Liver (tissue), 9 donors: ENCODE measurements around the gene CDH23. TPM values are rescaled to one million over a fixed set of nuclear protein-coding genes. Genes with fewer than 3 reads are reported as not detected.

Experiments
- DNase-seq: peaks from one replicate; pipeline ENCODE4 v3.0.0-alpha.2; 2017; ENCODE audit warnings: low spot score
- H3K27ac ChIP-seq, 2 donors: one replicate each; pipeline ENCODE4 v1.7.0; 2013; ENCODE audit warnings: inconsistent platforms in 2 of 2, low read length in 2 of 2, control low read depth in 1 of 2, low read depth in 1 of 2, mild to moderate bottlenecking in 1 of 2
- H3K27me3 ChIP-seq, 4 donors: one replicate each; pipeline versions ENCODE4 v1.6.1 to v1.7.0; 2013; ENCODE audit warnings: low read length in 3 of 4, inconsistent platforms in 1 of 4, mild to moderate bottlenecking in 1 of 4, moderate library complexity in 1 of 4; ENCODE audit not compliant: control insufficient read depth in 4 of 4, insufficient read depth in 4 of 4
- H3K36me3 ChIP-seq, 4 donors: one replicate each; pipeline versions ENCODE4 v1.6.1 to v1.7.0; 2013; ENCODE audit warnings: low read length in 3 of 4, mild to moderate bottlenecking in 3 of 4, low read depth in 1 of 4, moderate library complexity in 1 of 4; ENCODE audit not compliant: control insufficient read depth in 4 of 4, insufficient read depth in 3 of 4
- H3K4me1 ChIP-seq, 4 donors: one replicate each; pipeline versions ENCODE4 v1.6.1 to v1.7.0; 2013; ENCODE audit warnings: low read length in 3 of 4, mild to moderate bottlenecking in 3 of 4, moderate library complexity in 1 of 4; ENCODE audit not compliant: control insufficient read depth in 4 of 4, insufficient read depth in 4 of 4
- H3K4me3 ChIP-seq, 3 donors: one replicate each; pipeline versions ENCODE4 v1.6.1 to v1.7.0; 2013; ENCODE audit warnings: low read length in 3 of 3, control low read depth in 1 of 3, low read depth in 1 of 3, mild to moderate bottlenecking in 1 of 3
- H3K9ac ChIP-seq, 2 donors: one replicate each; pipeline ENCODE4 v1.7.0; 2013; ENCODE audit warnings: low read length in 2 of 2, mild to moderate bottlenecking in 2 of 2, moderate library complexity in 2 of 2, control low read depth in 1 of 2, low read depth in 1 of 2
- H3K9me3 ChIP-seq, 4 donors: one replicate each; pipeline versions ENCODE4 v1.6.1 to v1.7.0; 2013; ENCODE audit warnings: low read length in 3 of 4; ENCODE audit not compliant: control insufficient read depth in 4 of 4
- EGR1 ChIP-seq, 2 donors: IDR thresholded peaks; 2 replicates each; pipeline ENCODE4 v1.6.1; 2016 to 2018; ENCODE audit warnings: antibody characterized with exemption in 2 of 2, low read depth in 2 of 2
- FOXA1 ChIP-seq: IDR thresholded peaks from 2 replicates; pipeline ENCODE4 v1.6.1; 2016; ENCODE audit warnings: antibody characterized with exemption
- GABPA ChIP-seq, 2 donors: IDR thresholded peaks in 1 of 2; conservative IDR thresholded peaks in 1 of 2; 2 replicates each; pipeline ENCODE4 v1.6.1; 2016; ENCODE audit warnings: antibody characterized with exemption in 2 of 2, mild to moderate bottlenecking in 1 of 2, moderate library complexity in 1 of 2
- HNF4A ChIP-seq, 2 donors: conservative IDR thresholded peaks; 2 replicates each; pipeline ENCODE4 v1.6.1; 2016; ENCODE audit warnings: antibody characterized with exemption in 2 of 2, mild to moderate bottlenecking in 2 of 2
- HNF4G ChIP-seq: IDR thresholded peaks from 2 replicates; pipeline ENCODE4 v1.6.1; 2016; ENCODE audit warnings: antibody characterized with exemption
- RAD21 ChIP-seq, 2 donors: IDR thresholded peaks; 2 replicates each; pipeline ENCODE4 v1.6.1; 2016; ENCODE audit warnings: antibody characterized with exemption in 2 of 2, mild to moderate bottlenecking in 2 of 2
- TAF1 ChIP-seq: conservative IDR thresholded peaks from 2 replicates; pipeline ENCODE4 v1.6.1; 2016; ENCODE audit warnings: antibody characterized with exemption, mild to moderate bottlenecking
- WGBS: extraction: QIAGEN DNeasy Blood & Tissue Kit; methylation state at CpG from one replicate; pipeline ENCODE4 v1.1.7; 2013; 5-methylcytosine and 5-hydroxymethylcytosine counted together
- polyA plus RNA-seq, 2 donors: library from polyadenylated mRNA; stranded (reverse) in 1 of 2; unstranded in 1 of 2; fragments of 200-250 nt in 1 of 2; fragments of >200 nt in 1 of 2; fragmentation: Nextera tagmentation in 1 of 2; extraction: Ambion mirVana in 1 of 2; gene quantifications; one replicate each; pipeline versions ENCODE4 v1.2.1 to v1.2.3, GENCODE V29; 2013 to 2015
- total RNA-seq, 2 donors: library from RNA; depleted of rRNA; stranded (reverse); fragments of >200 nt; gene quantifications; one replicate each; pipeline ENCODE4 v1.2.3, GENCODE V29; 2014
- TF ChIP-seq, protein P1 (sequence below): IDR thresholded peaks from 2 replicates; pipeline ENCODE4 v1.6.1; 2016; ENCODE audit warnings: antibody characterized with exemption, mild to moderate bottlenecking
- TF ChIP-seq, protein P2 (sequence below): IDR thresholded peaks from 2 replicates; pipeline ENCODE4 v1.6.1; 2016; ENCODE audit warnings: antibody characterized with exemption
- donor health status: healthy.
- donor health status: healthy.
- donor health status: healthy.
- donor health status: healthy.
- donor health status: healthy.

Gene CDH23
- total and polyA plus RNA-seq, 4 donors = 1.5 to 4.7 (median 3.4) TPM

DNA sequence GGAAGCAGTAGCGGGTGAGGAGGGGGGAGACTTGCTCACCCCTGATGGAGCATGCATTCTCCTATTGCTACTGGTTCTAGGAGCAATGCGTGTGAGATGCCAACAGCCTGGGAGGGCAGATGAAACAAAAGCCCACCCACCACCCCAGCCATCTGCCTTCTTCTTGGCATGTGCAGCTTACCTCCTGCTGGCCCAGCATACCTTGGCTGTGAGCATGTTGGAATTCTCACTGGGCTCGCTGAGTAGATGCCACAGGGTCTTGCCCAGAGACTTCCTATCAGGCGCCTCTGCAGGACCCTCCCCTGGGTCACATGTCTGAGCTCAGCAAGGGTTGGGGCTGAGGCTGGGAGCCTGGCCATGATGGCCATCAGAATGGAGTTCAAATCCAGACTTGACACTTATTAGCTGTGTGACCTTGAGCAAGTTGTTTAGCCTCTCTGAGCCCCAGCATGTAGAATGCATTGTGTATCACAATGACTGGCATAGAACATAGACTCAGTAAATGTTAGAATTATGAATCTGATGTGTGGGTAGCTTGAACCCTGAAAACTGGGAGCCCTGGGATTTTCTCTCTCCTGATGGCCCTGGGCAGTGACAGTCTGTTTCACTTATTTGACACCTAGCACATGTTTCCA, 38.2 kb downstream of the CDH23 start:
- H3K4me3 ChIP-seq = no peak overlapping the region
- H3K27ac ChIP-seq = no peak overlapping the region
- DNase-seq = no peak
- H3K36me3 ChIP-seq = no peaks in the 10 kb centered on the region
- H3K4me1 ChIP-seq = peaks cover 0 to 12% (median 6%) of the 10 kb centered on the region in 4 donors
- H3K27me3 ChIP-seq = no peaks in the 10 kb centered on the region
- no peak for TF ChIP-seq GABPA (IDR thresholded peaks at IDR 0.05 in 1 of 2, conservative IDR thresholded peaks at IDR 0.05 in 1 of 2)
- H3K9me3 ChIP-seq = no peaks in the 10 kb centered on the region
- 89% methylated on average over 4 of the region's 4 CpGs for WGBS
- H3K9ac ChIP-seq = no peak overlapping the region

DNA sequence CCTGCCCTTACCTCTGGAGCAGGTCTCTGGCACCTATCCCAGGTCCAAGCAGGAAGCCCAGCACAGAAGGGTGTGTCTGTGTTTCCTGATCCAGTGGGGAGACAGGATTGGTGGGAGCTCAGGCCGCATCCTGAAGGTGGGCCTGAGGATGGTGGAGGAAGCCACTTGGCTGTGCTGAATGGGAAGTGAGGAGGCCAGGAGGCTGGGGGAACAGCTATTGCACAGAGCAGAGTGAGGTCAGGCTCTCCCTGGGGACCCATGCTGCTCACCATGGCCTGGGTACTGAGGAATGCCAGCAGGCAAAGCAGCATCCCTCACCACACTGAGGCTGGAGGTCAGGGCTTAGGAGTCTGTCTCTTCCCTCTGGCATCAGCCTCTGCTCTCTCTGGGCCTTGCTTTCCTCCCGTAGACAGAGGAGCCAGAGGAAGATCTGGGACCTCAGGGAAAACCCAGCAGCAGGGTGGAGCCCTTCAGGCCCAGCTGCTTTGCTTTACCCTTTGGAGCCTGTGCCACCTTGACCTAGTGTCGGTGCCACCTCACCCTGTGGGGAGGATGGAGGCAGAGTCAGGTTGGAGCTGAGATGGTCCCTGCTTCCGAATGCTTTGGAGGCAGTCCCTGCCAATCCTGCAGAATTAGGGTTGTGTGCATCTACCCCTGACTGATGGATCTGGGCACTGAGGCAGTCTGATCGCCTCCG, 39.0 kb downstream of the CDH23 start:
- H3K9me3 ChIP-seq = no peaks in the 10 kb centered on the region
- H3K36me3 ChIP-seq = no peaks in the 10 kb centered on the region
- TF ChIP-seq, protein P1, sequence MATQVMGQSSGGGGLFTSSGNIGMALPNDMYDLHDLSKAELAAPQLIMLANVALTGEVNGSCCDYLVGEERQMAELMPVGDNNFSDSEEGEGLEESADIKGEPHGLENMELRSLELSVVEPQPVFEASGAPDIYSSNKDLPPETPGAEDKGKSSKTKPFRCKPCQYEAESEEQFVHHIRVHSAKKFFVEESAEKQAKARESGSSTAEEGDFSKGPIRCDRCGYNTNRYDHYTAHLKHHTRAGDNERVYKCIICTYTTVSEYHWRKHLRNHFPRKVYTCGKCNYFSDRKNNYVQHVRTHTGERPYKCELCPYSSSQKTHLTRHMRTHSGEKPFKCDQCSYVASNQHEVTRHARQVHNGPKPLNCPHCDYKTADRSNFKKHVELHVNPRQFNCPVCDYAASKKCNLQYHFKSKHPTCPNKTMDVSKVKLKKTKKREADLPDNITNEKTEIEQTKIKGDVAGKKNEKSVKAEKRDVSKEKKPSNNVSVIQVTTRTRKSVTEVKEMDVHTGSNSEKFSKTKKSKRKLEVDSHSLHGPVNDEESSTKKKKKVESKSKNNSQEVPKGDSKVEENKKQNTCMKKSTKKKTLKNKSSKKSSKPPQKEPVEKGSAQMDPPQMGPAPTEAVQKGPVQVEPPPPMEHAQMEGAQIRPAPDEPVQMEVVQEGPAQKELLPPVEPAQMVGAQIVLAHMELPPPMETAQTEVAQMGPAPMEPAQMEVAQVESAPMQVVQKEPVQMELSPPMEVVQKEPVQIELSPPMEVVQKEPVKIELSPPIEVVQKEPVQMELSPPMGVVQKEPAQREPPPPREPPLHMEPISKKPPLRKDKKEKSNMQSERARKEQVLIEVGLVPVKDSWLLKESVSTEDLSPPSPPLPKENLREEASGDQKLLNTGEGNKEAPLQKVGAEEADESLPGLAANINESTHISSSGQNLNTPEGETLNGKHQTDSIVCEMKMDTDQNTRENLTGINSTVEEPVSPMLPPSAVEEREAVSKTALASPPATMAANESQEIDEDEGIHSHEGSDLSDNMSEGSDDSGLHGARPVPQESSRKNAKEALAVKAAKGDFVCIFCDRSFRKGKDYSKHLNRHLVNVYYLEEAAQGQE = no peak
- TF ChIP-seq FOXA1 (no peak), HNF4G (no peak), RAD21 (IDR thresholded peaks at IDR 0.05) (no peak), TAF1 (no peak), GABPA (IDR thresholded peaks at IDR 0.05 in 1 of 2, conservative IDR thresholded peaks at IDR 0.05 in 1 of 2) (no peak)
- TF ChIP-seq, protein P2, sequence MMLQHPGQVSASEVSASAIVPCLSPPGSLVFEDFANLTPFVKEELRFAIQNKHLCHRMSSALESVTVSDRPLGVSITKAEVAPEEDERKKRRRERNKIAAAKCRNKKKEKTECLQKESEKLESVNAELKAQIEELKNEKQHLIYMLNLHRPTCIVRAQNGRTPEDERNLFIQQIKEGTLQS = no peak
- H3K4me3 ChIP-seq = no peak overlapping the region
- 89% methylated on average over 6 of the region's 6 CpGs for WGBS
- H3K4me1 ChIP-seq = peaks cover 0 to 12% (median 6%) of the 10 kb centered on the region in 4 donors
- no peaks in the 10 kb centered on the region for H3K27me3 ChIP-seq
- no peak overlapping the region for H3K27ac ChIP-seq
- no peak for DNase-seq
- no peak overlapping the region for H3K9ac ChIP-seq

DNA sequence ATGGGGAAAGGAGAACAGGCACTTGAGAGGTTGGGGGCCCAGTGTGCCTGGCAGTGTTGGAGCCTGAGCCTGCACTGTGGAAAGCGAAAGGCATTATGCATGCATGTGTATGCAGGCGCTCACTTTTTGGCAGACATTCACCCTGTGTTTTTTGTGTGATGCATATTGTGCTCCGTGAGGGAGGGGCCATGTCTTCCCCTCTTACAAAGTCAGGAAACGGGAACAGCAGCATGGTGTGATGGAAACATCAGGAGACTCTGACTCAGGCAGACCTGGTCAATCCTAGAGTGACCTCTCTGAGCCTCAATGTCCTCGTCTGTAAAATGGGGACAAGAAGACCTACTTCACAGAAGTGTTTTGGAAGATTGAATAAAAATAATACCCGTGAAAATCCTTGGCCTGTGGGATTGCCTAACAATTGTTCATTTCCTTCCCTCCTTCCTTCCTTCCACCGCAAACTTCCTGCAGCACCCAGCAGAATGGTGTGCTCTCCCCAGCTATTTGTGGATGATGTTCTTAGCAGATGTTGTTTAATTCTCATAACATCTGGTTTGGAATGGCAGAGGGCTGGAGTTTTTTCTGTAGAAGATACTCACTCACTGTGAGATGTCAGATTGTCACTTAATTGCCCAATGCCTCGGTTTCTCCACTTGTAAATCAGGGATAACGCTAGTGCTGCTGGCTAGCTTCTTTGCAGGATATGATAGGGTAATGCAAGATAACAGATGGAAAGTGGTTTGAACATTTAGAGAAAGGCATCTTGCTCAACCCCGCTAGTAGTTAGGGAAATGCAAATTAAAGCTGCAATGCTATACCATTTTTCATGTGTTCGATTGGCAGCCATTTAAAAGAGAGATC, 39.8 kb downstream of the CDH23 start:
- H3K4me3 ChIP-seq = no peak overlapping the region
- H3K27ac ChIP-seq = no peak overlapping the region
- TF ChIP-seq FOXA1 = no peak
- TF ChIP-seq RAD21 (IDR thresholded peaks at IDR 0.05) = no peak
- TF ChIP-seq GABPA (IDR thresholded peaks at IDR 0.05 in 1 of 2, conservative IDR thresholded peaks at IDR 0.05 in 1 of 2) = no peak
- TF ChIP-seq EGR1 (IDR thresholded peaks at IDR 0.05; ENCODE audit: low read depth in 2 of 2) = no peak
- no peak for TF ChIP-seq HNF4A (conservative IDR thresholded peaks at IDR 0.05)
- TF ChIP-seq TAF1 = no peak
- no peak overlapping the region for H3K9ac ChIP-seq
- WGBS = 86% methylated on average over 11 of the region's 11 CpGs
- peaks cover 0 to 7% (median 3%) of the 10 kb centered on the region in 4 donors for H3K4me1 ChIP-seq
- H3K9me3 ChIP-seq = no peaks in the 10 kb centered on the region
- H3K27me3 ChIP-seq = no peaks in the 10 kb centered on the region
- H3K36me3 ChIP-seq = no peaks in the 10 kb centered on the region
- no peak for DNase-seq
